GM19238 (cell line): ENCODE data around the gene GSTA3.
"Not testable (repeated sequence)": the region's sequence is repeated elsewhere in the genome, so short reads cannot be mapped to it uniquely, and the experiment has no call there.

Source experiments
- DNase-seq: peaks from one replicate; pipeline ENCODE4 v3.0.0; 2011; ENCODE audit warnings: low spot score; ENCODE audit not compliant: insufficient read length

GSTA3 gene

GRCh38 chr6:52868240-52868639 is 41.3 kb downstream of the GSTA3 start:
- DNase-seq, result no peak

GRCh38 chr6:52861151-52861550 is 48.3 kb downstream of the GSTA3 start:
- not testable (repeated sequence) for DNase-seq

DNA sequence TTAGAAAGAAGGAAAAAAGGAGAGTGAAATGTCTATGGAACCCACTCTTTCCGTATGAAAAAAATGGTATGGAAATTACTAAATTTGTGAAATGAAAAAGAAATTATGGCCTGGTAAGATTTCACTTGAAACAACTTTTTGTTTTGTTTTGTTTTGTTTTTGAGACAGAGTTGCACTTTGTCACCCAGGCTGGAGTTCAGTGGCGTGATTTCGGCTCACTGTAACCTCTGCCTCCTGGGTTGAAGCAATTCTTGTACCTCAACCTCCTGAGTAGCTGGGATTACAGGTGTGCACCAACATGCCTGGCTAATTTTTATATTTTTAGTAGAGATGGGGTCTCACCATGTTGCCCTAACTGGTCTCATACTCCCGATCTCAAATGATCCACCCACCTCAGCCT is 51.1 kb downstream of the GSTA3 start:
- no peak for DNase-seq

- DNase-seq, result not testable (repeated sequence)
Observed at GRCh38 chr6:52856137-52856536, 53.4 kb downstream of the GSTA3 start.

GRCh38 chr6:52849137-52849536 is 60.4 kb downstream of the GSTA3 start:
- DNase-seq, result no peak
